ENCODE data around the gene GALNT18.

The GALNT18 gene

DNA sequence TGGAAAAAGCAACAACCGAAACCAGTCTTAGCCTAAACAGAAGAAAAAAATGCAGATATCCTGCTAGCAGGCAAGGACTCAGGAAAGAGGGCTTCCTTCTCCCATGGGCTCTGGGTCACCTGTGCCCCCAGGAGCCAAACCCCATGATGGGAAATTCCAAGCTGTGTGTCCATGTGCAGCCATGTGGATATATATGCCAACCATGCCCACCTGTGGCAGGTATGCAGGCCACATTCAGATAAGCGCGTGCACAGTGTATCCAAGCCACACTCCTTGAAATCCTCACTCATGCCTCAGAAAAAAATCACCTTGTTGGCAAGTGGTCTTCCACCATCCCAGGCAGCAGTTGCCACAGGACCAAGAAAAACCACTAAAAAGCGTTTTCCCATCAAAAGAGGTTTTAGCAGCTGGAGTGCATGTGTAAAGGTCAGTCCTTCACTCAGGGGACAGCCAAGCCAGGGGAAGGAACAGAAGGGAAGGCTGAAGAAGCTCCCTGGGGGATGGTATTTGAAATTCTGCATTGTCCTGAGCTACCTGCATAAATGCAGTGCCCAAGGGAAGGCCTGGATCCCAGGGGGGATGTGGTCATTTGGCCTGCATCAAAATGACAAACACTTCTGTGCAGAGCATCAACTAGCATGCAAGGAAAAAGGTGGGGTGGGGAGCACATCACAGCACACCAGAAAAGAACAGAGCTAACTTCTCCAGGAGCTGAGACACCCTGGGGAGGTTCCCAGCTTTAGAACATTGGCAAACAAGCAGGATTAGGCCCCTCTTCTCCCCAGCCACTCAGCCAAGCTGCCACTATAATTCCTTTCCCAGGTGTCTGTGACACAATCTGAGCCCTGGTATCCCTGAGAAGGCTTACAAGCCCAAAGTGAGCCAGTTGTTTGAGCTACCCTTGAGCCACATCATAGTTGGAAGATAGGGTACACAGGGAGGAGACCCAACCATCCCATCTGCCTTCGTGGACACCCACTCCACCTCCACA, 76.2 kb downstream of the GALNT18 start (continued):
- no peak for TF ChIP-seq HOXA7 (CRISPR knock-in tag; IDR thresholded peaks at IDR 0.05; ENCODE audit: borderline replicate concordance)

- TF ChIP-seq KLF1 (tag by site-specific recombination; IDR thresholded peaks at IDR 0.05) (no peak), ZNF629 (tag by site-specific recombination; IDR thresholded peaks at IDR 0.05) (no peak), ZNF510 (tag by site-specific recombination; IDR thresholded peaks at IDR 0.05; ENCODE audit: insufficient replicate concordance) (no peak), BCL11B (tag by site-specific recombination; IDR thresholded peaks at IDR 0.05; ENCODE audit: low read depth) (no peak), ZNF514 (tag by site-specific recombination; IDR thresholded peaks at IDR 0.05) (no peak), EGR2 (tag by site-specific recombination; IDR thresholded peaks at IDR 0.05; ENCODE audit: low read depth) (no peak), ZNF76 (tag by site-specific recombination; IDR thresholded peaks at IDR 0.05; ENCODE audit: borderline replicate concordance, low read depth) (no peak), ZNF48 (tag by site-specific recombination; IDR thresholded peaks at IDR 0.05) (no peak), WT1 (tag by site-specific recombination; IDR thresholded peaks at IDR 0.05) (no peak), ZNF311 (tag by site-specific recombination; IDR thresholded peaks at IDR 0.05; ENCODE audit: borderline replicate concordance) (no peak), KLF16 (tag by site-specific recombination; IDR thresholded peaks at IDR 0.05) (no peak), ZBTB26 (tag by site-specific recombination; optimal IDR thresholded peaks at IDR 0.05) (no peak), ZNF114 (tag by site-specific recombination; IDR thresholded peaks at IDR 0.05) (no peak), OVOL3 (tag by site-specific recombination; IDR thresholded peaks at IDR 0.05) (no peak), ZNF112 (tag by site-specific recombination; IDR thresholded peaks at IDR 0.05) (no peak), ZNF221 (tag by site-specific recombination; IDR thresholded peaks at IDR 0.05; ENCODE audit: borderline replicate concordance) (no peak), ZEB2 (tag by site-specific recombination; IDR thresholded peaks at IDR 0.05) (no peak), ZNF133 (tag by site-specific recombination; IDR thresholded peaks at IDR 0.05) (no peak), SETDB1 (IDR thresholded peaks at IDR 0.05; ENCODE audit: insufficient read length, low read length) (no peak)
- TF ChIP-seq, protein P1, sequence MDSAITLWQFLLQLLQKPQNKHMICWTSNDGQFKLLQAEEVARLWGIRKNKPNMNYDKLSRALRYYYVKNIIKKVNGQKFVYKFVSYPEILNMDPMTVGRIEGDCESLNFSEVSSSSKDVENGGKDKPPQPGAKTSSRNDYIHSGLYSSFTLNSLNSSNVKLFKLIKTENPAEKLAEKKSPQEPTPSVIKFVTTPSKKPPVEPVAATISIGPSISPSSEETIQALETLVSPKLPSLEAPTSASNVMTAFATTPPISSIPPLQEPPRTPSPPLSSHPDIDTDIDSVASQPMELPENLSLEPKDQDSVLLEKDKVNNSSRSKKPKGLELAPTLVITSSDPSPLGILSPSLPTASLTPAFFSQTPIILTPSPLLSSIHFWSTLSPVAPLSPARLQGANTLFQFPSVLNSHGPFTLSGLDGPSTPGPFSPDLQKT (IDR thresholded peaks at IDR 0.05; ENCODE audit: borderline replicate concordance, low read depth, low read length) = no peak
- ChIA-PET POLR2A (no interaction called here), CTCF (no interaction called here)
- Histone ChIP-seq H3K4me1 (ENCODE audit: control insufficient read depth, insufficient read depth, low read length) (no peaks in the 10 kb centered on the region), H3K36me3 (ENCODE audit: control insufficient read depth in 2 of 2, insufficient read depth in 1 of 2, low read length in 2 of 2) (no peaks in the 10 kb centered on the region), H3K4me3 (ENCODE audit: low read depth, low read length) (no peak overlapping the region), H3K9me3 (ENCODE audit: control insufficient read depth, insufficient read depth, low read depth, low read length) (no peaks in the 10 kb centered on the region), H3K27ac (ENCODE audit: extremely low read depth, low read depth, low read length) (no peak overlapping the region)
Observed at GRCh38 chr11:11543656-11544055, 78.1 kb downstream of the GALNT18 start.

GRCh38 chr11:11540157-11540556, 81.6 kb downstream of the GALNT18 start:
- Histone ChIP-seq H3K4me3 (ENCODE audit: low read depth, low read length) (no peak overlapping the region), H3K27ac (ENCODE audit: extremely low read depth, low read depth, low read length) (no peak overlapping the region), H3K4me1 (ENCODE audit: control insufficient read depth, insufficient read depth, low read length) (0 out of 2 replicates have a peak, but pooled peaks cover 5% of the 10 kb centered on the region), H3K36me3 (ENCODE audit: control insufficient read depth in 2 of 2, insufficient read depth in 1 of 2, low read length in 2 of 2) (no peaks in the 10 kb centered on the region), H3K9me3 (ENCODE audit: control insufficient read depth, insufficient read depth, low read depth, low read length) (no peaks in the 10 kb centered on the region)
- TF ChIP-seq ZNF610 (tag by site-specific recombination; IDR thresholded peaks at IDR 0.05; ENCODE audit: borderline replicate concordance) = no peak
- TF ChIP-seq ZNF37A (tag by site-specific recombination; IDR thresholded peaks at IDR 0.05) = no peak
- TF ChIP-seq, protein P2, sequence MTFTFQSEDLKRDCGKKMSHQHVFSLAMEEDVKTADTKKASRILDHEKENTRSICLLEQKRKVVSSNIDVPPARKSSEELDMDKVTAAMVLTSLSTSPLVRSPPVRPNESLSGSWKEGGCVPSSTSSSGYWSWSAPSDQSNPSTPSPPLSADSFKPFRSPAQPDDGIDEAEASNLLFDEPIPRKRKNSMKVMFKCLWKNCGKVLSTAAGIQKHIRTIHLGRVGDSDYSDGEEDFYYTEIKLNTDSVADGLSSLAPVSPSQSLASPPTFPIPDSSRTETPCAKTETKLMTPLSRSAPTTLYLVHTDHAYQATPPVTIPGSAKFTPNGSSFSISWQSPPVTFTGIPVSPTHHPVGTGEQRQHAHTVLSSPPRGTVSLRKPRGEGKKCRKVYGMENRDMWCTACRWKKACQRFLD (tag by site-specific recombination; IDR thresholded peaks at IDR 0.05) = no peak
- CTCF ChIA-PET = no interaction called here
- POLR2A ChIA-PET = no interaction called here
